GM08714 (cell line): Measurements from ENCODE around the gene USP48.
"Not testable (repeated sequence)": the region's sequence is repeated elsewhere in the genome, so short reads cannot be mapped to it uniquely, and the experiment has no call there.

ENCODE experiments used
- H3K4me3 ChIP-seq: fragments of 200-500 bp; sonication (Bioruptor generic); 2 replicates; pipeline ENCODE4 v1.5.1; 2014; ENCODE audit warnings: mild to moderate bottlenecking, low read length, inconsistent platforms
- ZNF274 ChIP-seq: IDR thresholded peaks from 2 replicates; pipeline ENCODE4 v1.6.1; 2012; ENCODE audit warnings: mild to moderate bottlenecking, low read depth, low read length

USP48 gene

GRCh38 chr1:21638531-21639341 is 144.2 kb downstream of the USP48 start:
- no peak for TF ChIP-seq ZNF274
- no peak overlapping the region for H3K4me3 ChIP-seq

DNA sequence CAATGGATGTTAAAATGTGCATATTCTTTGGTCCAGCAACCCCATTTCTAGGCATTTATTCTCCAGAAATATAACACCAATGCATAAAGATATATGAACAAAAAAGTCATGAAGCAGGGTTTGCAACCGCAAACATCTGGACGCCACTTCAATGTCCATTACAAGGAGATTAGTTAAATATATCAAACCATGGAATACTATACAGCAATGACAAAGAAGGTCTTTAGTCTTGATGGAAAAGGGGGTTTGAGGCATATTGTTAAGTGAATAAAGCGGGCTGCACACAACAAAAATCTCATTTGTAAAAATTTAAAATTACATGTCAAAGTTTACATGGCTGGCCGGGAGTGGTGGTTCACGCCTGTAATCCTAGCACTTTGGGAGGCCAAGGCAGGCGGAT is 145.4 kb downstream of the USP48 start:
- TF ChIP-seq ZNF274: no peak

DNA sequence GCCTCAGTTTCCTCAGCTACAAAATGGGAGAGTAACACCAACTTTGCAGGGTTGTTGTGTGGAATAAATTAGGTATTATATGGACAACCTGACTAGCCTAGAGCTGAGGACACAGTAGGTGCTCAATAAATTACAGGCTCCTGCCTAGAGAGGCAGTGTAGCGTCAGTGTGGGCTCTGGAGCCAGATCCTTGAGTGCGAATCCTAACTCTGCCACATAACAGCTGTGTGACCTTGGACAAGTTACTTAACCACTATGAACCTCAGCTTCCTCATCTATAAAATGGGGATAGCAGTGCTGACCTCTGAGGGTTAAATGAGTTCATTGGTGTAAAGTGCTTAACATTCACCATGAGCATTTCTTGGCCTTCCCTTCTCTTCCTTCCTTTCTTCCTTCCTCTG is 146.9 kb downstream of the USP48 start:
- no peak overlapping the region for H3K4me3 ChIP-seq
- no peak for TF ChIP-seq ZNF274

More for the DNA sequence above, 145.4 kb downstream of the USP48 start:
- no peak overlapping the region for H3K4me3 ChIP-seq

DNA sequence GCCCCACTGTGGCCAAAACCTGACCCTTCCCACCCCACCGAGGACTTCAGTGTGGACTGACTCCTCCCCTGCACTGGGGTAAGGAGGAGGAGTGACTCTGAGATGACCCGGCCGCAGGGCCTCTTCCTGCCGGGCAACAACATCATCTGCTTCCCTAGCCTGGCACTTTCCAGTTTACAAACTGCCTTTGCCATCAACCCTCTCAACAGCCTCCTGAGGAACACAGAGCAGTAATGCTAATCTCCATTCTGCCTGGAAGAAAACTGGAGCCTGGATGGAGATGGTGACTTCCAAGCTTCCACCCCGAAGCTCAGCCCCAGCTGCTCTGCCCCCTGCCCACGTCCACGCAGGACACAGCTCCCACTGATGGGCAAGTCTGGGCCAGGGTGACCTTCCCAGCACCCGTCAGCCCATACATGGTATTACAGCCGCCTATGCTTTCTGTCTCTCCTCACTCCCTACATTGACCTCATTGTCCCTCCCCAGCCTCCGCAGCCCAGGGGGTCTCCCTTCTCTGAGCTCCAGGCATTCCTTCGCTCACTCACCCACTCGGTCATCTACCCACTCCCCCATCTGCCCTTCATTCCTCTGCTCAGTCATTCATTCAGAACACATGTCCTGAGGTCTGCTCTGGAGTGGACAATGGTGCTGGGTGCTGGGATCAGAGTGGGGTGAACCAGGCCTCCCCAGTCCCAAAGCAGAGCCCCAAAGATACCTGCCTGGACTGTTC is 148.0 kb downstream of the USP48 start:
- H3K4me3 ChIP-seq: no peak overlapping the region
- TF ChIP-seq ZNF274: no peak

GRCh38 chr1:21633992-21634805 is 148.8 kb downstream of the USP48 start:
- H3K4me3 ChIP-seq: no peak overlapping the region
- no peak for TF ChIP-seq ZNF274

DNA sequence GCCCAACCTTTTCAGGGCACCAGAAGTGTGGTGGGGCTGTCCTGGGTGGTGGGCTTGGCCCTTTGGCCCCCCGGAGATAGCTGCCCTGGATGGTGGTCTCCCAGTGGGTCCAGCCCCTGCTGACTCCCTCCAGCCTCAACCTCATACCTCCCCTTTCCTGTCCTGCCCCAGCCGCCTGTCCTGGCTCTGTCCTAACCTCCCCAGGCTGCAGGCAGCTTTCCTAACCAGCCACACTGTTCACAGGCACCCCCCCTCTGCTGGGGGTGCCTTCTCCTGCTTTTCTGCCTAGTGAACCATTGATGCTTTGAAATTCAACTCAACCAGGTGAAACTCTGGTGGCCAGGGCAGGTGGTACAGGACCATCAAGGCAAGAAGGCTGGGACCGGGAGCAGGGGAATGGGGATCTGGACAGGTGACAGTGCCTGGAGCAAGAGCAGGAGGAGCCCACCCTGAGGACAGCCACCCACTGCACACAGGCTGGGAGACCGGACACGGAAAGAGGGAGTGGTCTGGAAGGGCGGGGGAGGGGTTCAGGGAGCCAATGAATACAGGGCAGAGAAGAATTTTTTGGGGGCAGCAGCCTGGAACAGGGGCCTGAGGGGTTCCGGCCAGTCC is 149.7 kb downstream of the USP48 start:
- no peak for TF ChIP-seq ZNF274
- no peak overlapping the region for H3K4me3 ChIP-seq

- no peak overlapping the region for H3K4me3 ChIP-seq
- TF ChIP-seq ZNF274: no peak
Observed at GRCh38 chr1:21631944-21632887, 150.7 kb downstream of the USP48 start.

GRCh38 chr1:21631590-21631943 is 151.4 kb downstream of the USP48 start:
- not testable (repeated sequence) for H3K4me3 ChIP-seq

GRCh38 chr1:21630571-21631343 is 152.2 kb downstream of the USP48 start:
- H3K4me3 ChIP-seq: no peak overlapping the region
- TF ChIP-seq ZNF274: no peak

- no peak for TF ChIP-seq ZNF274
Observed at GRCh38 chr1:21629971-21630370, 153.0 kb downstream of the USP48 start.

DNA sequence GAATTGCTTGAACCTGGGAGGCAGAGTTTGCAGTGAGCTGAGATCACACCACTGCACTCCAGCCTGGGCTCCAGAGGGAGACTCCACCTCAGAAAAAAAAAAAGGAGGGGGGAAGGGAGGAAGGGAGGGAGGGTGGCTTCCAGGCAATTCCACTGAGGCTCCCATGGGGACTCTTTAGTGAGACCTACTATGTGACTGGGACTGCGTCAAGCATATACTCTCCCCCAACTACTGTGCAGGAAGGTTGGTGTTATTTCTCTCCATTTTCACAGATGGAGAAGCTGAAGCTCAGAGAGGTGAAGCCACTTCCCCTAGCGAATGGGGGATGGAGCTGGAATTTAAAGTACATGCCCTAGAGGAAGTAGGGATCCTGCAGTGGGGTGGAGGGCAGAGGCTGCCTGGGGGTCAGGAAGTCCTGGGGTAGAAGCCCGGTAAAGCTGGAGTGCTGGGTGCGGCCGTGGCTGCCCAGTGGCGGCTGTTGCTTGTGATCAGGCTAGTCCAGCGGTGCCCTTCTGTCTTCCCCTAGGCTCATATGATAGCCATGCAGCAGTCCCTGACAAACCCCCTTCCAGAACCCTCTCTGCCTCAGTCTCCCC is 154.1 kb downstream of the USP48 start:
- TF ChIP-seq ZNF274: no peak
- H3K4me3 ChIP-seq: no peak overlapping the region

More at GRCh38 chr1:21629971-21630370, 153.0 kb downstream of the USP48 start:
- no peak overlapping the region for H3K4me3 ChIP-seq
